Fibroblast of lung (primary cell): ENCODE data around the gene PPP1R9B.

ENCODE experiments used
- EZH2 ChIP-seq: IDR thresholded peaks from 2 replicates; pipeline ENCODE4 v1.5.1; 2012; ENCODE audit warnings: low read length, control low read depth, mild to moderate bottlenecking; ENCODE audit errors: missing control alignments
- TF ChIP-seq, protein P1 (sequence below), 2 donors: IDR thresholded peaks in 1 of 2; conservative IDR thresholded peaks in 1 of 2; 1 replicate in 1 of 2; 2 replicates in 1 of 2; pipeline ENCODE4 v1.5.1; 2011 to 2012; ENCODE audit warnings: low read length in 2 of 2, control low read depth in 1 of 2, inconsistent platforms in 1 of 2, low read depth in 1 of 2, mild to moderate bottlenecking in 1 of 2

- TF ChIP-seq, protein P1, sequence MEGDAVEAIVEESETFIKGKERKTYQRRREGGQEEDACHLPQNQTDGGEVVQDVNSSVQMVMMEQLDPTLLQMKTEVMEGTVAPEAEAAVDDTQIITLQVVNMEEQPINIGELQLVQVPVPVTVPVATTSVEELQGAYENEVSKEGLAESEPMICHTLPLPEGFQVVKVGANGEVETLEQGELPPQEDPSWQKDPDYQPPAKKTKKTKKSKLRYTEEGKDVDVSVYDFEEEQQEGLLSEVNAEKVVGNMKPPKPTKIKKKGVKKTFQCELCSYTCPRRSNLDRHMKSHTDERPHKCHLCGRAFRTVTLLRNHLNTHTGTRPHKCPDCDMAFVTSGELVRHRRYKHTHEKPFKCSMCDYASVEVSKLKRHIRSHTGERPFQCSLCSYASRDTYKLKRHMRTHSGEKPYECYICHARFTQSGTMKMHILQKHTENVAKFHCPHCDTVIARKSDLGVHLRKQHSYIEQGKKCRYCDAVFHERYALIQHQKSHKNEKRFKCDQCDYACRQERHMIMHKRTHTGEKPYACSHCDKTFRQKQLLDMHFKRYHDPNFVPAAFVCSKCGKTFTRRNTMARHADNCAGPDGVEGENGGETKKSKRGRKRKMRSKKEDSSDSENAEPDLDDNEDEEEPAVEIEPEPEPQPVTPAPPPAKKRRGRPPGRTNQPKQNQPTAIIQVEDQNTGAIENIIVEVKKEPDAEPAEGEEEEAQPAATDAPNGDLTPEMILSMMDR (conservative IDR thresholded peaks at IDR 0.05 in 1 of 2, IDR thresholded peaks at IDR 0.05 in 1 of 2; ENCODE audit: low read depth in 1 of 2, low read length in 2 of 2), result no peak
- no peak for TF ChIP-seq EZH2
Measured at GRCh38 chr17:50181144-50181543, 30.7 kb upstream of the PPP1R9B start.
